Measurements from ENCODE around the gene CNOT4.
"Not testable (repeated sequence)": the region's sequence is repeated elsewhere in the genome, so short reads cannot be mapped to it uniquely, and the experiment has no call there.

Gene CNOT4

DNA sequence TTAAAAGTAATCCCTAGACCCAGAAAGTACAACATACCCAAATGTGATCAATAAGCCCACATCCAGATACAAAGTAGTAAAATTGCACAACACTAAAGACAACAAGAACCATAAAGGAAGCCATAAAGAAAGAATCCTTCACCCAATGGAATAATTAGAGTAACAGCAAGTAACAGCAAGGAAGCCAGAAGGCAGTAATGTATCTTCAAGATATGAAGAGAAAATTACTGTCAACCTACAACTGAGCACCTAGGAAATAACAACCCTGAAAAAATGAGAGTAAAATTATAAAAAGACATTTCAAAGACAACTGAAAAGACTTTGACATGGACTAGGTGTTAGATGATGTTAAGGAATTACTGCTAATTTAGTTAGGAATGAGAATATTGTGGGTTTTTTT lies 60.5 kb downstream of the CNOT4 start:
- no peak for DNase-seq

DNA sequence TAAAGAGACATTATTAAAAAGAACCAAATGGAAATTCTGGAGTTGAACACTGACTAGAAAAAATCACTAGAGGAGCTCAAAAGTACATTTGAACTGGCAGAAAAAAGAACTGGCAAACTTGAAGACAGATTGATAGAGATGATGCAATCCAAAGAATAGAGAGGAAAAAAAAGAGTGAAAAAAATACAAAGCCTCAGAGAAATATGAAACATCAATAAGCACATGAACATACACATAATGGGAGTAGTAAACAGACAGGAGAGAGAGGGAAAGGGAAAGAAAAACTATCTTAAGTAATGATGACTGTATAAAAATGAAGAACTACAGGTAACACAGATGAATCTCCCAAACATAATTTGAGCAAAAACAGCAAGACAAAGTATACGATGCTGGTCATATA lies 61.1 kb downstream of the CNOT4 start:
- DNase-seq, result peak; percentile 16

DNA sequence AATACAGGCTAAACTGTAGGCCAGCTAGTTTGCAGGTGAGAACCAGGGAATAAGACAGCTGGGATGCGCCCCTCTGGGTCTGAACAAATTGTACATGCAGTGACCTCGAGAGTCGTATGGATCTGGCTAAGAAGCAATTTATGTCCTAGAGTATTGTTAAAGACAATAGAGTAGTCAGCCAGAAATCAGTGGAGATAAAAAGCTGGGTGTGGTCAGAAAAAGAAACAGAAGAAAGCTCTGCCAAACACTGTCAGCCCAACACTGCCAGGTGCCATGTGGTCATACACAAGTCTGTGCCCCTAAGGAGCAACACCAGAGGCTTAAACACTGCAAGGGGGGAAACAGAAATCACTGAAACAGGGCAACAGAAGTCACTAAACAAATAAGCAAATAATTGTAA lies 62.2 kb downstream of the CNOT4 start:
- no peak for DNase-seq

DNA sequence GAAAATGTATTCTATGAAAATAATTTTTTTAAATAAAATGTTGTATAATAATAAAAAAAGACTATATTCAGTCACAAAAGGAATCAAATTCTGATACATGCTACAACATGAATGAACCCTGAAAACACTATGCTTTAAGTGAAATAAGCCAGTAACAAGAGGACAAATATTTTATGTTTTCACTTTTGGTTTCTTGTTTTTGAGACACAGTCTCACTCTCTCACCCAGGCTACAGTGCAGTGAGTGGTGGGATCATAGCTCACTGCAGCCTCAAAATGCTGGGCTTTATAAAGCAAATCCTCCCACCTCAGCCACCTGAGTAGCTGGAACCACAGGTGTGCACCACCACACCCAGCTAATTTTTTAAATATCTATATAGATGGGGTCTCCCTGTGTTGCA lies 64.2 kb downstream of the CNOT4 start:
- no peak for DNase-seq

DNA sequence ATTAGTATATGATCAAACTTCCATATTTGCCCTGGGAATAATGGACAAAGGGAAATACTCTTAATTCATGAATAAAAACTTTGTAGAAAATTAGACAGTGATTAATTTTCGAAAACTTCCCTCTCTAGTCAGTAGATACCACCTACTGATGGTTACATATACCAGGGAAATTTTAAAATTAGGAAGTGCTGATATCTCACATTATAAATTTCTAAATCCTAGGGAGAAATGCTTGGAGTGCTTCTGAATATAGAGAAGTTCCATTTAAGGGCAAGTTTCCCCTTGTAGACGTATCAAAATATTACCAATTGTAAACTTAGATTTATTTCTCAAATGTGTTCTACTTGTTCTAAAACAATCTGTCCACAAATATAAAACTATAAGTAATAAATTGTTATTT lies 64.6 kb downstream of the CNOT4 start:
- not testable (repeated sequence) for DNase-seq

DNA sequence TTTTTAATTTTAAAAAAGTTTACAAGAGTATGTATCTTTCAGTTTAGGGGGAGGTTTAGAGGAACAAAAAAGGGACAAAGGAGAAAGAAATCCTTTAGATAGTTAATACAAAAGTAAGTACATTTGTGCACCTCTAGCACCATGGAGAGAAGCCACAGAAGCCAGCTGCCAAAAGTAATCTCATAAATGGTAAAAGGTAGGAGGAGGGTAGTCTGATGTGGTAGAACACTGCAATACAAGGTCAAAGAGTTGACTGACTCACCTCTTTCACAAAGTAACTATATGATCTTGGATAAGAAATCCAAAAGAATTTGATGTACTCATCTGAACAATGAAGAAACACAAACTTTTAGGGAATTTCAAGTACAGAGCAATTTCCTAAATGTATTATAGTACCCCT lies 68.1 kb downstream of the CNOT4 start:
- no peak for DNase-seq

DNA sequence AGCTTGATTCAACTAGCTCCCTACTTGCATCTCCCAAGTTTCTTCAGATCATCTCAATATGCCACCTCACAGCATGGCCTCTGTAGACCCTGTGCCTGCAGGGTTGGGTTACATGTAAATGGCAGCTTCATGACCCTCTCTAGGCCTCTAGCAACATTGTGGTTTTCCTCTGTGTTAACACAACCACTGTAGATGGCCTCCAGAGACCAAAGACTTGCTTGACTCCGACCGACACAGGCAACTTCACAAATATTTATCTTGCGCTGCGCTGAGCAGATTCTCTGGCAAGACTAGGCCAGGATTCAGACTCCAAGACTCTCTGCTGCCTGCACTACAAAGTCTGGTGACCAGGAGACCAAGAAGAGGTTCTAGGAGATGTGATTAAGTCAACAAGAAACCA lies 75.9 kb downstream of the CNOT4 start:
- DNase-seq, result no peak

DNA sequence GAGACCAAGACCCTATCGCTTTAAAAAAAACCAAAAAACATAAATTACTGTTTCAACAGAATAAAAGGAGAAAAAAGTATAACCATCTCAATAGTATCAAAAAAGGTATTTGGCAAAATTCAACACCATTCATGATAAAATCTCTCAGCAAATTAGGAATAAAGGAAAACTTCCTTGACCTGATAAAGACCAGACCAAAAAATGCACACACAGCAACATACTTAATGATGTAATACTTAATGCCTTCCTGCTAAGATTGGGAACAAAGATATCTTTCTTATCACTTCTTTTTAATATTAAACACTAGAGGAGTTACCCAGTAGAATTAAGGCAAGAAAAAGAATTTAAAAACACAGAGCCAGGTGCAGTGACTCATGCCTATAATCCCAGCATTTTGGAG lies 79.3 kb downstream of the CNOT4 start:
- no peak for DNase-seq

DNA sequence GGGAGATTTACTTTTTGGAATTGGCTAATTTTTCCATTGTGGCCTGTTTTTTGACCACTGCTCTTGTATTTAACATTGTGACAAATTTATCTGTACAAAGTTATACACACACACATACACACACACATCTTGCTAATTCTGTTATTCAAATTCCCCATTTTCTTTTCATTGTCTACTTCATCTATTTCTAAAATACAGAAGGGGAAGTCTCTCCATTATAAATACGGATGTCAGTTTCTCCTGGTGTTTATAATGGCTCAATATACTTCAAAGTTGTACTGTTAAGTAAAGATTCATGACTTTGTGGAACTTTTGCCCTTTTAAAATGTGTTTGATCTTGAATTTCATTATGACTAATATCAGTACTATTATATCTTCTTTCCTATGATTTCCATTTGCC lies 81.0 kb downstream of the CNOT4 start:
- peak; percentile 12 for DNase-seq

DNA sequence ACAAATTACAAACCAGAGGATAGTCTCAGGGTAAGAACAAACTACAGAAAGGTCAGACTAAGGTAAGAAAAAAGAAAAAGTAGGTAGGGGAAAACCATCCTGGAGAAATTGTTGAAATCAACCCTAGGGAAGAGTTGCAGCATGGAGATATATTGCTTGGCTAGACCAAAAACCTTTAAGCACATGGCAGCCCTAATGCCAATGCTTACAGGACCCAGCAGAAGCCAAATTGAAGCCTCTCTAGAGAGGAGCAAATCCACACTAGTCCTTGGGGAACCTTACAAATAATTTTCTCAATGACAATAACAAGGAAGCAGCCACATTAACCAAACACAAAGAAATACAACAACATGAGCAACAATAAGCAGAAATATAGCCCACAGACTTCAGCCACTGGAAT lies 81.9 kb downstream of the CNOT4 start:
- no peak for DNase-seq

DNA sequence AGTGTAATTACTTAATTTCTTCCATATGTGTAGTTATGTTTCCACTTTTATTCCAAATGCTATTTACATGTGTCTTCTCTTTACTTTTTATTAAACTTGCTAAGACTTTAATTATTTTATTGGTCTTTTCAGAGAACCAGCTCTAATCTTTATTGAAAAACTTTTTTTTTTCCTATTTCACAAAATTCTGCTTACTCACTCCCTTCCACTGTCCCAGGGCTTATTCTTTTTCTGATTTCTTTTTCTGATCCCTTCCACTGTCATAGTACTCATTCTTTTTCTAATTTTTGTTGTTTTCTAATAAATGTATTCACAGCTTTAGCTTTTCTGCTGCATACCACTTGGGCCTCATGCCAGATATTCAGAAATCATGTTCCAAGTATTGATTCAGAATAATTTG lies 82.7 kb downstream of the CNOT4 start:
- no peak for DNase-seq

DNA sequence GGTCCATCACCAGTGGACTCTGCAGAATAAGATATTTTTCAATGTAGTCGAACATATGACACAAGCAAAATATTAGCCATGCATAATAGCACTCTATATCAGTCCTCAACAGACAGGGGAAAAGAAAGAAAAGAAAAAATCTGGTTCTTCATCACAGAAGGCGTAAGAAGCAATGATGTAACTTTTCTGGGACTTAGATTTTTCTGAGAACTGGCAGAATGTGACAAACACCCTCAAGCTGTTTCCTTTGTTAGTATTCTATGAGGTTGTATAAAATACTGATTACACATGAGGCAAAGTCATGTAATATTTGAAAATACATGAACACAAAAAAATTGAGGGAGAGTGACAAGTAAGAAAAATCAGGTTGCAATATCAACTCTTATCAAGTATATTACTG lies 84.9 kb downstream of the CNOT4 start:
- DNase-seq, result no peak

DNA sequence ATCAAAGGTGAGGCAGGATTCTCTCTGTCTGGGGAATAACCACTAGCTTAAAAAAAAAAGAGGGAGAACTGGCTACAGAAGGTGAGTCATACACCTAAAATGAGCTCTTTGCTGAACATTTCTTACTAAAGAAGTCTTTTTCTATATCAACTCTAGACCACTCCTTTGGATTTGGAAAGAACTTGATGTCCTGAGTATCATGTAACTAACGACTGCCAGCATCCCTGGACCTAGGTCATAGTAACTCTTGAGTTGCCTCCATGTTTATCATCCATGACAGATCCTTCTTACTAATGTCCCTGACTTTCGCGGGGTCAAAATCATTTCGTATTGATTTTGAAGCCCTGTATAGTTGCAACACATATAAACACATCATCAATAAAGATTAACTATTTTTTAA lies 89.1 kb downstream of the CNOT4 start:
- no peak for DNase-seq

DNA sequence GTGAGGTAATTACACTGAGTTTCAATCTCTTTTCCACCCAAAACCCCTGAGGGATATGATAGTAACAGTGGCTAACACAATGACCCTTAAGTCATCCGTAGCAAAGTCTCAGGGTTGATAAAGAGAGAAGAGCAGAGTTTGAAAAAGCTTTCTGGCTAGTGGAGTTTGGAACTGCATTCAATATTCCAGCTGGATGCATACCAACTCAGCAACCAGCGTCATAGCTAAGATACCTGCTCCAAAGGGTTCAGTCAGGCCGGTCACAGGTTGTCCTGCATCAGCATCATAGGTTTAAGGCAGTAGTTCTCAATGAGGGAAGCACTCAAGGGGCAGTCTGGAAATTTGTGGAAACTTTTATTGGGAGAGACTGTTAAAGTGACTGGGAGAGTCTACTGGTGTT lies 93.5 kb downstream of the CNOT4 start:
- DNase-seq, result no peak

DNA sequence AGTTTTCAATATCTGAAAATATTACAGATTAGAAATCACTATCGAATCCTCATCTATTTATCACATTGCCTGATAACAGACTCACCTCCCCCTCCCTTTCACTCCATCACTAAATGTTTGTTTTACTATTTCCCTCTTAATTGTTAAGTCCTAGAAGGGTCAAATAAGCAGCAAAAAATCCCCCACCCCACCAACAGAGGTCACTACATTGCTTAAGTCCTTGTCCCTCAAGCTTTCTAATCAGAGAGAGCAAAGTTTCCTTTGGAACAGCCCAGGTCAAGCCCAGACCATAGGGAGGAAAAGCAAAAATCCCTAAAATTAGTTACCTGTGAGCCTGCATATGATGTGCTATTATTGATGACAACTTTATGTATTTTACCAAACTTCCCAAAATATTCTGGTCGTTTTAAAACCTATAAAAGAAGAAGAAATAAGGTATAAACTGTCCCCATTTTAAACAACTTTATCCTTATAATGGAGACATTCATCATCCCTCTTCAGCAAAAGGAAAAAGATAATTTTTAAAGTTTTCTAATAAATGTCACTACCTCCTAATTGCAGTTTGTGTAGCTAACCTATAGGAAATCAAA lies 95.0 kb downstream of the CNOT4 start:
- DNase-seq, result peak; percentile 68

DNA sequence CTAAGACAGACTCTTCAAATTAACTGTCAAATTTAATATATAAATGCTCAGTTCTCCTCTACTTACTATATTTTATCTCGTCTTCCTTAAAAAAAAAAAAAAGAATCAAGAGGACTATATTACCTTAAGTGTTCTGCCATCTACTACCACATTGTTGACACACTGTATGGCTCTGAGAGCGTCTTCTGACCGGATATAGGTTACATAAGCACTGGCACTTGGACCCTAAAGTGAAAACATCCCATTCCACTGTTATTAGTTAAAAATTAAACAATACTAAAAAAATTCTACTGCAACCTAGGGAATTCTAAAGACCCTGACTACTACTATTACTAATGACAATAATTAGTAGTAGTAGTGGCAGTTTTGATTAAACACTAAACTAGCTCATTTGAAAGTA lies 95.7 kb downstream of the CNOT4 start:
- no peak for DNase-seq

DNA sequence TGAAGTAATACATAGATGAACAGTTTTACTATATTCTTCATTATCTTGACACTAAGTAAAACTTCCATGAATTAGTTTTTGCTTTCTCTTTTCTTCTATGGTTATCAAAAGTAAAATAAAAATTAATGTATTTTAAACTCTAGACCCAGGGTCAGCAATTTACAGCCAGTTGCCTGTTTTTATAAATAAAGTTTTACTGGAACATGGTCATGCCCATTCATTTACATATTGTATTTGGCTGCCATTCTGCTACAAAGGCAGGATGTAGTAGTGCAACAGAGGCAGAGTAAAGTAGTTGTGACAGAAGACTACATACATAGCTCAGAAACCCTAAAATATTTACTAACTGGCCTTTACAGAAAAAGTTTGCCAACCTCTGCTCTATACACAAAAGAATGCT lies 98.8 kb downstream of the CNOT4 start:
- DNase-seq, result no peak

DNA sequence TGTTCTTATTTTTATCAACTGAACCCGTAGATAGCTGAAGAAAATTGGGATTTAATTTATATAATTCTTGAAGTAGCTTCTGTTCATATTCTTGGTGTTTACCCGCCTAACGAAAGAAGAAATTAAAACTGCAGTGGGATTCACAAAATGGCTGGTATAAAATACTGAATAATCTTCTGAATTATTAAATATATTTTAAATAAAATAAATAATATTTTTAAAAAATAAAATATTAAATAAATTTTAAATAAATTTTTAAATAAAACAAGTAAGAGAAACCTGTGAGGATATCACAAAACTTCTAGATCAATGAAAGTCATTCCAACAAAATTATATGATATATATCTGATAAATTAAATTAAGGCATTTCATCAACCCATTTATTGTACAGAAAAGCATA lies 99.4 kb downstream of the CNOT4 start:
- no peak for DNase-seq

DNA sequence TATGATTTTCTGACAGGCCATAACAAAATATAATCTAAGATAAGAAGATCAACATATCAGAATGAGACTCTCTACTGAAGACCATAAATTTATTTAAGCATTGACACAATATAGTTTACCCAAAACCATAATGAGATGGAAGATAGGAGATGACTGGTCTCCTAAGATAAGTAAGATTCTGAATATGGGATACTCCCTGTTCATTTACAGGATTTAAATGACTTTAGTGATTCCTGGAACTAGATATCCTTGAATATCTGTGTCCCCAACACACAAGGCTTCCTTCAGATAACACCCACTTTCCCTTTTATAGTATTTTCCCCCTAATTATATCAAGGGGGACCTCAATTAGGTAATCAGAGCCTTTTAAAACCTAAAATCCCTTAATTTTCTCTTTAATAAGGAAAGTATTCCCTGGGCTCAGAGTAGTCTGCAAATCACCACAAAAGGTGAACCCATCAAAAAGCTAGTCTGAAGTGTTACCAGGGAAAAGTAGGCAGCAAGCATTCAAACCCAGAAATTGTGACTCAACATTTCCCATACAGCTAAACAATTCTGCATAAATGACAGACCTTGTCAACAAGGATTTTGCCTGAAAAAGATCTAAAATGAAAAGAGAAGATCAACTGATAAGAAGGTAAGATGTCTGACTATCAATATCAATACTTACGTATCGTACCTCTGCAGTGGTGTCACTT lies 99.9 kb downstream of the CNOT4 start:
- no peak for DNase-seq

DNA sequence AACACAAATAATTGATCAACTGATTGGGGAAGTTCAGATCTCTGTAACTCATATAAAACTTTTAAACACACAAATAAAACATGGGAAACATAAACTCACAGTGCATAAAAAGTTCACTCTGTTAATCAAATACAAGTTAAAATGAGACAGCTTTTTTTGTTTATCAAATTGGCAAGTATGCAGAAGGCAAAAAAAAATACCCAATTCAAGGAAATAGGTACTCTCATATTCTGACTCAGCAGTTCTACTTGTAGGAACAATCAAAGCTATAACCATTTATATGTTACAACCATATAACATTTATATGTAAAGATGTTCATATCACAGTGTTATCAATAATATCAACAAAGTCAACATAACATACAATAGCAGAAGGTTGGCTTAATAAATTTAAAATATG lies 102.0 kb downstream of the CNOT4 start:
- DNase-seq, result no peak

DNA sequence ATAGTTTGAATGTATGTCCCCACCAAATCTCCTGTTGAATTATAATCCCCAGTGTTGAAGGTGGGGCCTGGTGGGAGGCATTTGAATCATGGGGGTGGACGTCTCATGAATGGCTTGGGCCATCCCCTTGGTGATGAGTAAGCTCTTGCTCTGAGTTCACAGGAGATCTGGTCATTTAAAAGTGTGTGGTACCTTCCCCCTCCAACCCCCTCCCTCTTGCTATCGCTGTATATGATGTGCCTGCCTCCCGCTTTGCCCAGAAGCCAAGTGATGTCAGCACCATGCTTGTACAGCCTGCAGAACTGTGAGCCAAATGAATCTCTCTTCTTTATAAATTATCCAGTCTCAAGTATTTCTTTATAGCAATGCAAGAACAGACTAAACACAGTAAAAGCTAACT lies 103.0 kb downstream of the CNOT4 start:
- DNase-seq, result no peak

DNA sequence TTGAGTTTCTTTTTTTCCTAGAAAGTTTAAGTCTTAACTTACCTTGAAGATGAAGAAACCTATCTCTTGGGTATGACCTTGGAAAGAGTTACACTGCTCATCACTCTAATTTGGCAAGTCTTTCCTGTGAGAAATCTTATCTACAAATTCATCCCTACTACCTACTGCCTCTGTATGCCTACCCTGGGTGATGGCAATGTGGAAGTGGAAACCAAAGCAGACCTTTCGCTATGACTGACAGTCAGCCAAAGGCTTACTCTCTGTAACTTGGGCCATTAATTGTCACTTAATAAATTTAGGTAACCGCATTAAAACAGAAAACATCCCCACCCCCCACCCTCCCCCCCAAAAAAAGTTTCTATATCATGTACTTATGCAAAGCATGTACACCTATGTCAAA lies 103.9 kb downstream of the CNOT4 start:
- DNase-seq, result no peak

DNA sequence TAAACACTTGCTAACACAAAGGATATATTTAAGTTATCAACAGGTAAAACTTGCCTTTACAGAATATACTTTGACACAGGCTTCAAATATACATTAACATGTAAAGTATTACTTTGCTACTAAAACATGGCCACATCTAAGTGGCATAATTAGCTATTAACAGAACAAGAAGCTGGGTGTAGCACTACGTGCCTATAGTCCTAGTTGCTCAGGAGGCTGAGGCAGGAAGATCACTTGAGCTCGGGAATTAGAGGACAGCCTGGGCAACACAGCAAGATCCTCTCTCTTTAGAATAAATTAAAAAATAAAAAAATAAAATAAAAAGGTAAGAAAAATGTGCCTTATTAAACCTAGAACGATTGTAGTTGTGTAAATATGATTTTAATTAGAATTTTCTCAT lies 106.6 kb downstream of the CNOT4 start:
- DNase-seq, result no peak

DNA sequence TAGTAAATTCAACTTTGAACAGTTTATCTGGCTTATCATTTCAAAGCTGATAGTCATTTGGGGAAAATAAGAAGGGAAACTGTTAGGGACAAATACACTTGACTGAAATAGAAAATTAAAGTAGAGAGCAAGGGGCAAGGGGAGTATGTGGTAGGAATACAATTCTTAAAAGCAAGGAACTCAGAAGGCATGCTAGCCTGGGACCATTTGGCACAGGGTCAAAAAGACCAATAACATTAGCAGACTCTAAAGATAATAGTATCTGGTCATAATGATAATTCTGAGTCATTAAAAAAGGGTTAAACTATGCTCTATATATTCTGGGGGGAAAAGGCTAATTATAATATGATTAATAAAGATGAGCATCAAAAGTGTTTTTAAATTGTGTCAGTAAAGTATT lies 112.2 kb downstream of the CNOT4 start:
- no peak for DNase-seq

DNA sequence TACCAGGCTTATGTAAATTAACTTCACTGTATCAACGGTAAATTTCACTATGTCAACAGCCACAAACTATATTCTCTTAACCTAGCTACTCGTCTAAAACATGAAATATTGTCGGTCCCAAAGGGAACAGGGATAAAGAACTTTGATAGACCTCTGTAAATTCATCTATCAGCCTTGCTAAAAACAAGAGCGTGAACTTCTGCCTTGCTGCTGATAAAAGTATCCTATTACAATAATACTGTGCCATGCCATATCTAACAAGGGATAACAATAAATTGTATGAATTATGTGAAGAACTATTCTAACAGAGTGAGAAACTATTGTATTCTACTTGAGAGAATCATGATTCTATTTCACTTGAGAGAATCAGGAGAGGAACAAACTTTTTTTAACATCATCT lies 117.2 kb downstream of the CNOT4 start:
- no peak for DNase-seq

Measured in MV-4-11 (cell line).